SK-N-SH (cell line): Measurements from ENCODE around the gene EBF3. TPM values are rescaled to one million over a fixed set of nuclear protein-coding genes. Genes with fewer than 3 reads are reported as not detected.

ENCODE experiments used
- CTCF ChIA-PET: fragments of 300-600, 350-600 bp; formaldehyde crosslinking; extraction: SDS; loops from one replicate; lab custom pipeline; 2021; lab: Yijun Ruan, JAX
- POLR2A ChIA-PET: fragments of 350-600 bp; sonication (Branson Sonifier 250); formaldehyde crosslinking; extraction: SDS; loops from one replicate; lab custom pipeline; 2020; ENCODE audit warnings: antibody characterized with exemption, inconsistent platforms; lab: Yijun Ruan, JAX
- DNase-seq: peaks from one replicate; pipeline ENCODE4 v3.0.0; 2012
- H2AFZ ChIP-seq: fragments of 200-600 bp; sonication (generic); 2 replicates; pipeline ENCODE4 v1.8.1; 2016; ENCODE audit warnings: antibody characterized with exemption, mild to moderate bottlenecking, low read depth
- H3F3A ChIP-seq: fragments of 200-600 bp; sonication (generic); replicated peaks from 2 replicates; pipeline ENCODE3; 2016; ENCODE audit warnings: antibody characterized with exemption, mild to moderate bottlenecking; ENCODE audit not compliant: insufficient read depth
- H3K27ac ChIP-seq, 2 experiments: fragments of 200-500 bp in 1 of 2; fragments of 200-600 bp in 1 of 2; sonication (Bioruptor generic) in 1 of 2; sonication (generic), shearing (Covaris generic) in 1 of 2; 2 replicates each; pipeline versions ENCODE4 v1.5.1 to v1.6.1; 2014 to 2016; ENCODE audit warnings: low read depth in 2 of 2, inconsistent platforms in 1 of 2, low read length in 1 of 2, mild to moderate bottlenecking in 1 of 2, mixed read lengths in 1 of 2
- H3K27me3 ChIP-seq: fragments of 200-600 bp; sonication (generic), shearing (Covaris generic); 2 replicates; pipeline ENCODE4 v1.6.1; 2016; ENCODE audit warnings: mixed run types; ENCODE audit not compliant: insufficient read depth
- H3K36me3 ChIP-seq, 2 experiments: fragments of 200-500 bp in 1 of 2; fragments of 200-600 bp in 1 of 2; sonication (Bioruptor generic) in 1 of 2; sonication (generic) in 1 of 2; replicated peaks in 1 of 2; 2 replicates each; pipeline versions ENCODE3 to v1.5.1; 2014 to 2016; ENCODE audit warnings: low read length in 1 of 2, mild to moderate bottlenecking in 1 of 2; ENCODE audit not compliant: insufficient read depth in 2 of 2, control insufficient read depth in 1 of 2
- H3K4me1 ChIP-seq, 2 experiments: fragments of 200-500 bp in 1 of 2; fragments of 200-600 bp in 1 of 2; sonication (Bioruptor generic) in 1 of 2; sonication (generic), shearing (Covaris generic) in 1 of 2; 2 replicates each; pipeline versions ENCODE4 v1.5.1 to v1.6.1; 2014 to 2016; ENCODE audit warnings: low read depth in 1 of 2, low read length in 1 of 2, mixed run types in 1 of 2; ENCODE audit not compliant: insufficient read depth in 2 of 2, control insufficient read depth in 1 of 2
- H3K4me2 ChIP-seq: fragments of 200-600 bp; sonication (generic), shearing (Covaris generic); 2 replicates; pipeline ENCODE4 v1.6.1; 2017; ENCODE audit warnings: mixed run types
- H3K4me3 ChIP-seq, 2 experiments: fragments of 200-500 bp in 1 of 2; fragments of 200-600 bp in 1 of 2; sonication (Bioruptor generic) in 1 of 2; sonication (generic), shearing (Covaris generic) in 1 of 2; 2 replicates each; pipeline versions ENCODE4 v1.5.1 to v1.8.1; 2014 to 2016; ENCODE audit warnings: low read depth in 2 of 2, inconsistent platforms in 1 of 2, low read length in 1 of 2, mild to moderate bottlenecking in 1 of 2, mixed read lengths in 1 of 2, moderate library complexity in 1 of 2
- H3K79me2 ChIP-seq: fragments of 200-600 bp; sonication (generic); 2 replicates; pipeline ENCODE4 v1.8.1; 2017; ENCODE audit warnings: mild to moderate bottlenecking; ENCODE audit not compliant: insufficient read depth
- H3K9ac ChIP-seq: fragments of 200-600 bp; sonication (generic); 2 replicates; pipeline ENCODE4 v1.6.1; 2017; ENCODE audit warnings: mixed run types
- H3K9me2 ChIP-seq: fragments of 200-600 bp; sonication (generic); 2 replicates; pipeline ENCODE4 v1.6.1; 2017; ENCODE audit warnings: mixed run types
- H3K9me3 ChIP-seq: fragments of 200-600 bp; sonication (generic); 2 replicates; pipeline ENCODE4 v1.6.1; 2017; ENCODE audit warnings: mixed run types, mild to moderate bottlenecking, moderate library complexity
- H4K20me1 ChIP-seq: fragments of 200-600 bp; sonication (generic); 2 replicates; pipeline ENCODE4 v1.6.1; 2017; ENCODE audit warnings: mild to moderate bottlenecking, mixed run types; ENCODE audit not compliant: insufficient read depth
- EZH2phosphoT487 ChIP-seq: fragments of 200-600 bp; sonication (generic); IDR thresholded peaks from 2 replicates; pipeline ENCODE4 v1.6.1; 2017; ENCODE audit warnings: low read depth, mixed run types, mild to moderate bottlenecking, antibody characterized with exemption, moderate library complexity, borderline replicate concordance
- NFIC ChIP-seq: IDR thresholded peaks from 2 replicates; pipeline ENCODE4 v1.4.0; 2012; ENCODE audit warnings: borderline replicate concordance
- PBX3 ChIP-seq: IDR thresholded peaks from 2 replicates; pipeline ENCODE4; 2012
- RAD21 ChIP-seq: IDR thresholded peaks from 2 replicates; pipeline ENCODE4 v1.6.1; 2012; ENCODE audit warnings: mild to moderate bottlenecking, low read length
- SMC3 ChIP-seq: IDR thresholded peaks from 2 replicates; pipeline ENCODE4 v1.6.1; 2012; ENCODE audit warnings: low read depth, low read length, improper control_type of control experiment
- WGBS: methylation state at CpG from one replicate; pipeline ENCODE4 v1.1.6; 2017; ENCODE audit warnings: low lambda C conversion rate; 5-methylcytosine and 5-hydroxymethylcytosine counted together
- polyA plus RNA-seq, 3 experiments: library from polyadenylated mRNA; depleted of rRNA; stranded (reverse); fragments of >200 nt; gene quantifications; 2 replicates each; pipeline ENCODE4 v1.2.3, GENCODE V29; 2012
- TF ChIP-seq, protein P1 (sequence below): fragments of 200-600 bp; sonication (generic); IDR thresholded peaks from 2 replicates; pipeline ENCODE4 v1.6.1; 2017; ENCODE audit warnings: antibody characterized with exemption, mild to moderate bottlenecking, moderate library complexity
- TF ChIP-seq, protein P2 (sequence below): fragments of 150-350 bp; IDR thresholded peaks from 2 replicates; pipeline ENCODE4 v1.6.1; 2017; ENCODE audit warnings: antibody characterized with exemption, low read length, low read depth, borderline replicate concordance

EBF3 gene
- polyA plus RNA-seq, 1 of the 3 experiments (the other 2 are of a cell fraction): not detected

DNA sequence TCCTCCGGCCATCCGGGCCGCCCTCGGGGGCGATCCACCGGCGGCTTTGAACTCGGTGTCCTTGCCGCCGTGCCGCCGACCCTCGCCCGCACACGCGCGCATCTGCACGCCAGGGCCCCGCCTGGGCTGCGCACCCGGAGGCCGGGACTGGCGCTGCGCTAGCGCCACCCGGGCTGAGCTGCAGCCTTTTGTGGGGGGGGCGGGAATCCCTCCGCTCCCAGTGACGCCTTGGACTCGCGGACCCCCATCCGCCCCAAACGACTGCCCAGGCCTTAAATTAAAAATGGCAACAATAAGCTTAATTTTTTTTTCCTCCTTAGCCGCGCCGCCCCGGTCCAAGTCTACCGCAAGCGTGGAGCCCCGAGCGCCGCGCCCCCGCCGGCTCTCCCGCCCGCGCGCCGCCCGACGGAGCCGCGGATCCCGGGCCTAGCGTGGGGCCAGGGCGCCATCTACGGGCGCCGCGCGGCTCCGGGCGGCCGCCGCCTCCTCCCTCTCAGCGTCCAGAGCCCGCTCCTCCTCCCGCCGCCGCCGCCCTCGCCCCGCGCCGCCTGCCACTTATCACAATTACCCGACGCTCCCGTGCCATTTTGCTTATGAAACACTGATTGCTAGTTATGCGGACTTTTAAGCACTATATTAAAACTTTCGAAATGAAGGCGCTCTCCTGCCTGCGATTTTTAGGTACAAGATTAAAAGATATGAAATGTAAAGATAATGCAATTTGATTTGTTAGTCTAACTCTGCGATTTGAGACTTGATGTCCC is 7.5 kb upstream of the EBF3 start:
- 3% methylated on average over 36 of the region's 84 CpGs for WGBS
- DNase-seq: peak; percentile 96
- Histone ChIP-seq H3K4me1 (no peaks in the 10 kb centered on the region; a peak in 1 of 4 replicates), H4K20me1 (no peaks in the 10 kb centered on the region), H3K9me2 (no peaks in the 10 kb centered on the region), H3K36me3 (no peaks in the 10 kb centered on the region), H3K79me2 (no peaks in the 10 kb centered on the region), H3K27ac (no peak overlapping the region), H3K9me3 (no peaks in the 10 kb centered on the region), H3K4me3 (peak overlapping the region; percentile 29 to 31; a peak in 2 of 4 replicates), H2AFZ (no peak overlapping the region), H3K27me3 (peaks cover 43% of the 10 kb centered on the region), H3K4me2 (no peak overlapping the region), H3F3A (peaks cover 3% of the 10 kb centered on the region), H3K9ac (no peak overlapping the region)
- POLR2A ChIA-PET: no interaction called here
- CTCF ChIA-PET: interaction anchor here (0.6 to 5.3 kb wide), 52 partner anchors 10 to 1876 kb away, joined by 3 to 66 read pairs (median 4); no protein-coding TSS in a partner anchor
- TF ChIP-seq SMC3: peak; percentile 33; the same call in 1 of the 2 replicates
- TF ChIP-seq, protein P1, sequence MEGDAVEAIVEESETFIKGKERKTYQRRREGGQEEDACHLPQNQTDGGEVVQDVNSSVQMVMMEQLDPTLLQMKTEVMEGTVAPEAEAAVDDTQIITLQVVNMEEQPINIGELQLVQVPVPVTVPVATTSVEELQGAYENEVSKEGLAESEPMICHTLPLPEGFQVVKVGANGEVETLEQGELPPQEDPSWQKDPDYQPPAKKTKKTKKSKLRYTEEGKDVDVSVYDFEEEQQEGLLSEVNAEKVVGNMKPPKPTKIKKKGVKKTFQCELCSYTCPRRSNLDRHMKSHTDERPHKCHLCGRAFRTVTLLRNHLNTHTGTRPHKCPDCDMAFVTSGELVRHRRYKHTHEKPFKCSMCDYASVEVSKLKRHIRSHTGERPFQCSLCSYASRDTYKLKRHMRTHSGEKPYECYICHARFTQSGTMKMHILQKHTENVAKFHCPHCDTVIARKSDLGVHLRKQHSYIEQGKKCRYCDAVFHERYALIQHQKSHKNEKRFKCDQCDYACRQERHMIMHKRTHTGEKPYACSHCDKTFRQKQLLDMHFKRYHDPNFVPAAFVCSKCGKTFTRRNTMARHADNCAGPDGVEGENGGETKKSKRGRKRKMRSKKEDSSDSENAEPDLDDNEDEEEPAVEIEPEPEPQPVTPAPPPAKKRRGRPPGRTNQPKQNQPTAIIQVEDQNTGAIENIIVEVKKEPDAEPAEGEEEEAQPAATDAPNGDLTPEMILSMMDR: peak; percentile 35
- no peak for TF ChIP-seq NFIC
- TF ChIP-seq RAD21: peak; percentile 67

GRCh38 chr10:129970465-129971364 is 6.6 kb upstream of the EBF3 start:
- H2AFZ ChIP-seq: no peak overlapping the region
- no peak overlapping the region for H3K4me2 ChIP-seq

More at GRCh38 chr10:129970465-129971364, 6.6 kb upstream of the EBF3 start:
- WGBS: 12% methylated on average over 27 of the region's 58 CpGs
- POLR2A ChIA-PET: no interaction called here
- Histone ChIP-seq H3K4me1 (no peaks in the 10 kb centered on the region; a peak in 2 of 4 replicates), H3K27me3 (peaks cover 52% of the 10 kb centered on the region), H3K9me3 (no peaks in the 10 kb centered on the region), H3F3A (peaks cover 3% of the 10 kb centered on the region), H3K9me2 (no peaks in the 10 kb centered on the region), H3K27ac (no peak overlapping the region), H3K4me3 (no peak overlapping the region; a peak in 1 of 4 replicates), H3K36me3 (no peaks in the 10 kb centered on the region), H3K79me2 (no peaks in the 10 kb centered on the region), H4K20me1 (no peaks in the 10 kb centered on the region), H3K9ac (no peak overlapping the region)
- CTCF ChIA-PET: interaction anchor here (0.6 to 5.3 kb wide), 48 partner anchors 10 to 1875 kb away, joined by 3 to 66 read pairs (median 4); no protein-coding TSS in a partner anchor
- TF ChIP-seq SMC3 (no peak), EZH2phosphoT487 (0 out of 2 replicates have a peak, but pooled peaks have one; percentile 56), PBX3 (no peak)
- TF ChIP-seq, protein P2, sequence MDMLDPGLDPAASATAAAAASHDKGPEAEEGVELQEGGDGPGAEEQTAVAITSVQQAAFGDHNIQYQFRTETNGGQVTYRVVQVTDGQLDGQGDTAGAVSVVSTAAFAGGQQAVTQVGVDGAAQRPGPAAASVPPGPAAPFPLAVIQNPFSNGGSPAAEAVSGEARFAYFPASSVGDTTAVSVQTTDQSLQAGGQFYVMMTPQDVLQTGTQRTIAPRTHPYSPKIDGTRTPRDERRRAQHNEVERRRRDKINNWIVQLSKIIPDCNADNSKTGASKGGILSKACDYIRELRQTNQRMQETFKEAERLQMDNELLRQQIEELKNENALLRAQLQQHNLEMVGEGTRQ: no peak
- DNase-seq: peak; percentile 44
